B cell (primary cell): ENCODE results near the gene MTX2.
"Not testable (repeated sequence)": the region's sequence is repeated elsewhere in the genome, so short reads cannot be mapped to it uniquely, and the experiment has no call there.

Experiments
- EZH2 ChIP-seq: IDR thresholded peaks from 2 replicates; pipeline ENCODE4 v1.6.1; 2012; ENCODE audit warnings: borderline replicate concordance, low read depth, mild to moderate bottlenecking, moderate library complexity, low read length; ENCODE audit not compliant: insufficient read depth, poor library complexity, severe bottlenecking
- TF ChIP-seq, protein P1 (sequence below): fragments of 200-600 bp; IDR thresholded peaks from one replicate; pipeline ENCODE4 v1.8.0; 2022; ENCODE audit warnings: antibody characterized with exemption, mild to moderate bottlenecking

DNA sequence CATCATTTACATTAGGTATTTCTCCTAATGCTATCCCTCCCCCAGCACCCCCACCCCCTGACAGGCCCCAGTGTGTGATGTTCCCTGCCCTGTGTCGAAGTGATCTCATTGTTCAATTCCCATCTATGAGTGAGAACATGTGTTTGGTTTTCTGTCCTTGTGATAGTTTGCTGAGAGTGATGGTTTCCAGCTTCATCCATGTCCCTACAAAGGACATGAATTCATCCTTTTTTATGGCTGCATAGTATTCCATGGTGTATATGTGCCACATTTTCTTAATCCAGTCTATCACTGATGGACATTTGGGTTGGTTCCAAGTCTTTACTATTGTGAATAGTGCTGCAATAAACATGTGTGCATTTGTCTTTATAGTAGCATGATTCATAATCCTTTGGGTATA lies 36.8 kb downstream of the MTX2 start:
- TF ChIP-seq, protein P1, sequence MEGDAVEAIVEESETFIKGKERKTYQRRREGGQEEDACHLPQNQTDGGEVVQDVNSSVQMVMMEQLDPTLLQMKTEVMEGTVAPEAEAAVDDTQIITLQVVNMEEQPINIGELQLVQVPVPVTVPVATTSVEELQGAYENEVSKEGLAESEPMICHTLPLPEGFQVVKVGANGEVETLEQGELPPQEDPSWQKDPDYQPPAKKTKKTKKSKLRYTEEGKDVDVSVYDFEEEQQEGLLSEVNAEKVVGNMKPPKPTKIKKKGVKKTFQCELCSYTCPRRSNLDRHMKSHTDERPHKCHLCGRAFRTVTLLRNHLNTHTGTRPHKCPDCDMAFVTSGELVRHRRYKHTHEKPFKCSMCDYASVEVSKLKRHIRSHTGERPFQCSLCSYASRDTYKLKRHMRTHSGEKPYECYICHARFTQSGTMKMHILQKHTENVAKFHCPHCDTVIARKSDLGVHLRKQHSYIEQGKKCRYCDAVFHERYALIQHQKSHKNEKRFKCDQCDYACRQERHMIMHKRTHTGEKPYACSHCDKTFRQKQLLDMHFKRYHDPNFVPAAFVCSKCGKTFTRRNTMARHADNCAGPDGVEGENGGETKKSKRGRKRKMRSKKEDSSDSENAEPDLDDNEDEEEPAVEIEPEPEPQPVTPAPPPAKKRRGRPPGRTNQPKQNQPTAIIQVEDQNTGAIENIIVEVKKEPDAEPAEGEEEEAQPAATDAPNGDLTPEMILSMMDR: not testable (repeated sequence)
- not testable (repeated sequence) for TF ChIP-seq EZH2
